ENCODE measurements around the gene ASIC4. TPM values are rescaled to one million over a fixed set of nuclear protein-coding genes. Genes with fewer than 3 reads are reported as not detected.

Gene ASIC4
- total RNA-seq, 1 experiment from 2014 or later, result 0.11 TPM

- DNase-seq (no peak), ATAC-seq (peak; percentile 34)
- Histone ChIP-seq H3K9me3 (ENCODE audit: low read length) (no peaks in the 10 kb centered on the region), H2AFZ (ENCODE audit: low read length) (no peak overlapping the region), H3K9me2 (replicated peaks; ENCODE audit: low read length) (no peaks in the 10 kb centered on the region), H3K4me1 (ENCODE audit: insufficient read depth, low read length) (no peaks in the 10 kb centered on the region), H3K27me3 (ENCODE audit: low read length) (no peaks in the 10 kb centered on the region), H3K4me2 (ENCODE audit: low read length) (no peak overlapping the region), H3K79me2 (ENCODE audit: low read length) (no peaks in the 10 kb centered on the region), H3F3A (ENCODE audit: low read length, unreplicated experiment) (no peaks in the 10 kb centered on the region), H3K36me3 (ENCODE audit: low read depth, low read length) (no peaks in the 10 kb centered on the region; the same call in 1 of the 2 replicates), H3K9ac (ENCODE audit: low read length) (no peak overlapping the region), H3K4me3 (ENCODE audit: low read length) (no peak overlapping the region), H4K20me1 (ENCODE audit: low read length) (no peaks in the 10 kb centered on the region), H3K27ac (ENCODE audit: low read length) (no peak overlapping the region)
- TF ChIP-seq CTCF (conservative IDR thresholded peaks at IDR 0.05; ENCODE audit: low read depth, low read length) (peak; percentile 64), EZH2 (IDR thresholded peaks at IDR 0.05; ENCODE audit: low read length, unreplicated experiment) (no peak)
- ChIA-PET CTCF (interaction anchor here (0.5 to 0.8 kb wide), 4 partner anchors 21 to 74 kb away, joined by 3 to 4 read pairs (median 4); no protein-coding TSS in a partner anchor), POLR2A (ENCODE audit: unreplicated experiment) (no interaction called here)
- no TSS peak for BruUV-seq (replicated peaks)
- intact Hi-C loops (cut with micrococcal nuclease), result no loop called here
These were observed 46.0 kb downstream of the ASIC4 start for GRCh38 chr2:219560037-219560892.

- Histone ChIP-seq H2AFZ (ENCODE audit: low read length) (no peak overlapping the region), H3K4me2 (ENCODE audit: low read length) (no peak overlapping the region), H3K27ac (ENCODE audit: low read length) (no peak overlapping the region), H3K9me2 (replicated peaks; ENCODE audit: low read length) (no peaks in the 10 kb centered on the region), H3F3A (ENCODE audit: low read length, unreplicated experiment) (no peaks in the 10 kb centered on the region), H3K27me3 (ENCODE audit: low read length) (no peaks in the 10 kb centered on the region), H3K4me3 (ENCODE audit: low read length) (no peak overlapping the region), H3K9me3 (ENCODE audit: low read length) (no peaks in the 10 kb centered on the region), H3K36me3 (ENCODE audit: low read depth, low read length) (no peaks in the 10 kb centered on the region; the same call in 1 of the 2 replicates), H3K79me2 (ENCODE audit: low read length) (no peaks in the 10 kb centered on the region), H4K20me1 (ENCODE audit: low read length) (no peaks in the 10 kb centered on the region), H3K9ac (ENCODE audit: low read length) (no peak overlapping the region), H3K4me1 (ENCODE audit: insufficient read depth, low read length) (no peaks in the 10 kb centered on the region)
- ChIA-PET CTCF (interaction anchor here (0.8 kb wide), 1 partner anchor 20 kb away, joined by 4 read pairs; no protein-coding TSS in a partner anchor), POLR2A (ENCODE audit: unreplicated experiment) (no interaction called here)
- ATAC-seq (peak; percentile 21), DNase-seq (no peak)
- intact Hi-C loops (cut with micrococcal nuclease), result no loop called here
- no TSS peak for BruUV-seq (replicated peaks)
- no peak for TF ChIP-seq EZH2phosphoT487 (IDR thresholded peaks at IDR 0.05; ENCODE audit: borderline replicate concordance, low read length)
- TF ChIP-seq EZH2 (IDR thresholded peaks at IDR 0.05; ENCODE audit: low read length, unreplicated experiment), result no peak
- no peak for TF ChIP-seq CTCF (conservative IDR thresholded peaks at IDR 0.05; ENCODE audit: low read depth, low read length)
These were observed 46.6 kb downstream of the ASIC4 start for GRCh38 chr2:219560893-219561178.

Data from PC-3 (cell line).